CD4-positive, alpha-beta memory T cell (primary cell): ENCODE results near the gene MAPKAP1. TPM values are rescaled to one million over a fixed set of nuclear protein-coding genes. Genes with fewer than 3 reads are reported as not detected.

ENCODE experiments used
- CTCF ChIA-PET: fragments of 350-600 bp; sonication (Branson Sonifier 250); formaldehyde crosslinking; loops from one replicate; lab custom pipeline; 2021; ENCODE audit warnings: inconsistent platforms; ENCODE audit not compliant: partially characterized antibody; lab: Charles Lee
- POLR2A ChIA-PET: fragments of 350-600 bp; sonication (Branson Sonifier 250); formaldehyde crosslinking; loops from one replicate; lab custom pipeline; 2021; ENCODE audit not compliant: partially characterized antibody; lab: Charles Lee
- DNase-seq, 5 donors: peaks; one replicate each; pipeline versions ENCODE4 v3.0.0 to v3.0.0-alpha.2; 2020 to 2022; ENCODE audit warnings: mixed read lengths in 1 of 5
- H3K27ac ChIP-seq: one replicate; pipeline ENCODE4 v1.7.0; 2013; ENCODE audit warnings: low read depth, low read length
- H3K27me3 ChIP-seq: 2 replicates; pipeline ENCODE4 v1.7.0; 2013; ENCODE audit warnings: mild to moderate bottlenecking, low read length, moderate library complexity; ENCODE audit not compliant: insufficient read depth
- H3K36me3 ChIP-seq: 2 replicates; pipeline ENCODE4 v1.7.0; 2013; ENCODE audit warnings: mild to moderate bottlenecking, low read length, moderate library complexity; ENCODE audit not compliant: insufficient read depth
- H3K4me1 ChIP-seq: 2 replicates; pipeline ENCODE4 v1.7.0; 2013; ENCODE audit warnings: mild to moderate bottlenecking, low read length, moderate library complexity; ENCODE audit not compliant: insufficient read depth
- H3K4me3 ChIP-seq, 2 donors: one replicate each; pipeline ENCODE4 v1.7.0; 2013; ENCODE audit warnings: low read length in 2 of 2, mild to moderate bottlenecking in 1 of 2
- H3K9me3 ChIP-seq, 2 donors: one replicate each; pipeline ENCODE4 v1.7.0; 2013; ENCODE audit warnings: low read length in 2 of 2, control low read depth in 1 of 2; ENCODE audit not compliant: control insufficient read depth in 1 of 2
- H3K27ac Mint-ChIP-seq, 7 donors: one replicate each; pipeline ENCODE4 v1.8.0; 2020 to 2021; ENCODE audit warnings: mixed read lengths in 7 of 7, mild to moderate bottlenecking in 6 of 7, inconsistent platforms in 3 of 7, moderate library complexity in 3 of 7
- H3K27me3 Mint-ChIP-seq, 2 donors: one replicate each; pipeline ENCODE4 v1.8.0; 2020 to 2021; ENCODE audit warnings: mixed read lengths in 2 of 2
- H3K36me3 Mint-ChIP-seq, 2 donors: one replicate each; pipeline ENCODE4 v1.8.0; 2020 to 2021; ENCODE audit warnings: mixed read lengths in 2 of 2, inconsistent platforms in 1 of 2, mild to moderate bottlenecking in 1 of 2
- H3K4me1 Mint-ChIP-seq, 4 donors: one replicate each; pipeline ENCODE4 v1.8.0; 2020 to 2021; ENCODE audit warnings: mixed read lengths in 4 of 4, mild to moderate bottlenecking in 1 of 4
- H3K4me3 Mint-ChIP-seq, 8 donors: one replicate each; pipeline ENCODE4 v1.8.0; 2020 to 2021; ENCODE audit warnings: mixed read lengths in 8 of 8, mild to moderate bottlenecking in 7 of 8, moderate library complexity in 6 of 8, inconsistent platforms in 3 of 8
- H3K9me3 Mint-ChIP-seq, 8 donors: one replicate each; pipeline ENCODE4 v1.8.0; 2020 to 2021; ENCODE audit warnings: mixed read lengths in 8 of 8, mild to moderate bottlenecking in 5 of 8, inconsistent platforms in 3 of 8, moderate library complexity in 1 of 8
- intact Hi-C: fragments of 100-400 bp; cut with micrococcal nuclease; formaldehyde crosslinking; loops from one replicate; pipeline ENCODE4 v1.15.1; 2023
- polyA plus RNA-seq, 2 donors: library from polyadenylated mRNA; unstranded; fragments of 300-500 nt; fragmentation: Illumina TruSeq; gene quantifications; one replicate each; pipeline ENCODE4 v1.2.3, GENCODE V29; 2021
- total RNA-seq, 2 experiments: library from RNA; stranded (reverse); gene quantifications; one replicate each; pipeline ENCODE4 v1.2.3, GENCODE V29; 2021

Gene MAPKAP1
- total and polyA plus RNA-seq, 4 experiments from 2014 or later: 51.6 to 59.1 (median 55.8) TPM

DNA sequence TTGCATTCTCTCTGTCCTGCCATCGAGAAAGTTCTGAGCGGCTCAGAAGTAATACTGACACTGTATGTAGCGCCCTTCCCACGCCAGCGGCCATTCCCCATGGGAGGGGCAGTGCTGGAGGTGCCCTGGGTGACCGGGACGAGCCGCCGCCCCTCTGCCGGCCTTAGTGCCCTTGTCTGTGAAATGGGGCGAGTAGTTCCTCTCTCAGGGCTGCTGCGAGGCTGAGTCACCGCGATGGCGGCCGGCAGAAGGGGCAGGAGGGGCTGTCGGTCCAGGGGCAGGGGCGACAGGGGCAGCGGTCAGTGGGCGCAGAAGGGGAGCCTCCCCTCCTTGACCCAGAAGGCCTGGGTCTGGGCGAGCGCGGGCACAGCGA, 296.5 kb downstream of the MAPKAP1 start:
- no peak for DNase-seq
- Mint-ChIP-seq H3K27me3 (peaks cover 7 to 27% of the 10 kb centered on the region in 2 donors), H3K36me3 (no peaks in the 10 kb centered on the region), H3K4me3 (peak overlapping the region in 2 of 8 donors; percentile 50 to 79), H3K9me3 (no peaks in the 10 kb centered on the region), H3K27ac (peak overlapping the region in 1 of 7 donors; percentile 95), H3K4me1 (peaks cover 4 to 12% (median 10%) of the 10 kb centered on the region in 4 donors)
- Histone ChIP-seq H3K27me3 (no peaks in the 10 kb centered on the region), H3K4me1 (peaks cover 9% of the 10 kb centered on the region), H3K27ac (no peak overlapping the region), H3K4me3 (no peak overlapping the region), H3K36me3 (no peaks in the 10 kb centered on the region), H3K9me3 (no peaks in the 10 kb centered on the region)
- CTCF ChIA-PET: no interaction called here
- POLR2A ChIA-PET: no interaction called here
- intact Hi-C loops: no loop called here

DNA sequence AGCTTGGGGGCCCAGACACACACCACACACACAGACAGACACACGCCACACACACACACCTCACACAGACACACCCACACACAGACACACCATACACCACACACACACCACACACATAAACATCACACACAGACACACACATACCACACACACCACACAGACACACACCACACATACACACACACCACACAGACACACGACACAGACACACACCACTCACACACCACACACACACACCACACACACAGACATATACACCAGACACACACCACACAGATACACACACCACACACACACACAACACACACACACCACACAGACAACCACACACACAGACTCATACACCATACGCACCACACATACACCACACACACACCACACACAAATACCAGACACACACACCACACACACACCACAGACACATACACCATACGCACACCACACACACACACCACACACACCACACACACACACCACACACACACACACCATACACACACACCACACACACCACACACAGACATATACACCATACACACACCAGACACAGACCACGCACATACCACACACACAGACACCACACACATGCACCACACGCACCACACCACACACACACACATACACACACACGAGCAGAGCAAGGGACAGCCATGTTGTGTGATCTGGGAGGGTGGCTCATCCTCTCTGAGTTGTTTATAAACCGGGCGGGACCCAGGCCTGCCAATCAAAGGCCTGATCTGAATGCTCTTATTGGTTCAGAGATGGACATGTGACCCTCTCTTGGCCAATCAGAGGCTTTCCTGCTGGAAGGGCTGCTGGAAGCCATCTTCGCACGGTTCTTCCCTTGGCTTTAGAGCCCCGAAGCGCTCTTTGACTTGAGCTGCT, 297.1 kb downstream of the MAPKAP1 start:
- Histone ChIP-seq H3K4me1 (peaks cover 9% of the 10 kb centered on the region), H3K36me3 (no peaks in the 10 kb centered on the region), H3K9me3 (no peaks in the 10 kb centered on the region), H3K27ac (no peak overlapping the region), H3K4me3 (no peak overlapping the region), H3K27me3 (no peaks in the 10 kb centered on the region)
- Mint-ChIP-seq H3K36me3 (no peaks in the 10 kb centered on the region), H3K9me3 (no peaks in the 10 kb centered on the region), H3K27me3 (peaks cover 7 to 27% of the 10 kb centered on the region in 2 donors), H3K4me1 (peaks cover 4 to 12% (median 10%) of the 10 kb centered on the region in 4 donors), H3K27ac (peak overlapping the region in 5 of 7 donors; percentile 4 to 95 (median 15)), H3K4me3 (peak overlapping the region in 7 of 8 donors; percentile 23 to 81 (median 55))
- ChIA-PET CTCF (interaction anchor here (1.1 to 4.6 kb wide), 2 partner anchors 817 to 1082 kb away, joined by 3 to 32 read pairs; no protein-coding TSS in a partner anchor), POLR2A (no interaction called here)
- intact Hi-C loops: loop anchor here (5.0 kb wide), 1 partner anchor 222 kb away; no protein-coding TSS in a partner anchor
- peak in 3 of 5 donors; percentile 13 to 64 (median 34) for DNase-seq

DNA sequence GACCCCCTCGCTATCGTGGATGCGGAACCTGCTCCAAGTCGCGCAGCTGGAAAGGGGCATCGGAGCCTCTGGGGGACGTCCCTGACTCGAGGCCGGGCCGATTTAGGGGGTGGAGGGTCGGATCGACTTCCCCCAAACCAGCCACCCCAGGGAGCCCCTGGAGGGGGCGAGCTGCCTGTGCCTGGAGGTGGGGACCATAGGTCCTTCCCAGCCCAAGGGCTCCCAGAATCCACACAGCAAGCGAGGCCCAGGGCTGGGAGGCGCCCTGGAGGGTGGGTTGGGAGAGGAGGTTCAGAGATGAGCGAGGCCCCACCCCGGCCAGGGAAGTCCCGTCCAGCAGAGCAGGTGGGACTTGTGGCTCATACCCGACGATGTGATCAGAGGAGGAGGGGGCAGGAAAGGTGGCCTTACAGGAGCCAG, 297.8 kb downstream of the MAPKAP1 start:
- H3K9me3 Mint-ChIP-seq: no peaks in the 10 kb centered on the region
- POLR2A ChIA-PET: no interaction called here
- H3K27ac Mint-ChIP-seq: peak overlapping the region in 1 of 7 donors; percentile 95

DNA sequence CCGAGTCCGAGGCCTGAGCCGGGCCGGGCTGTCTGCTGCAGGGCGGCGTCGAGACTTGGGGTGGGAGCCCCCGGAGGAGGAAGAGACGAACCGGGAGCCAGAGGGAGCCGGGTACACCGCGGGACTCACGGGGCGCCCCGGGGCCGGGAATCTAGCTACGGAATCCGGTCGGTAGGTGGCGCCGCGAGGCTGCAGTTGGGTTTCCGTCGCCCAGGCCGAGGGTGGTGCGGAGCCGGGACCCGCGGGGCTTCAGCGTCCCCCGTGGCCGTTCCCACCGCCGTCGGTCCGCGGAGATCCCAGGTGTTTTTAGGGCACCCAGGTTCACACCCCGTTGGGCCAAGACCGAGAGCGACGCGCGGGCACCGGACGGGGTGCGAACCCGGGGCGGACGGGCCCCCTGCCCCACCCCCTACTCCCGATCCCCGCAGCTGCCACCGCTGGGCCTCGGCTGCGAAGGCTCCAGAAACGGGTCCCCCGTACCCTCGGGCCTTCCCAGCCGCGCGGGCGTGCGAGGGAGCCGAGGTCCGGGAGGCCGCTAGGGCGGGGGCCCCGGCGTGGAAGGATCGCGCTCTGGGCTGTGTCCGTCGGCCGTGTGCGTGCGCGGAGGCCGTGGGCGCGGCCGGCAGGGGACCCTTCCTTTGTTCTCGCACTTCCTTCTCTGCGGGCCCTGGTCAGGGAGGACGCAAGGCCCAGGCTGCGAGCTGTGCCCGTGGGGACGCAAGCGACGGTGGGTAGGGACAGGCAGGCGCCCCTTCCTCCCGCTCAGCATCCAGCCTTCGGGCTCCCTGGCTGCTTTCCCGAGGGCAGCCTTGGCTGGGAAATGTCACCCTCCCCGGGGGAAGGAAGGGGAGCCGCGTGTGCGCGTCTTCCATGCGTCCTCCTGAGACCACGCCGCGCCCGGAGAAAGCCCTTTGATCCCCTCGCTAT, 298.8 kb downstream of the MAPKAP1 start:
- no peaks in the 10 kb centered on the region for H3K9me3 ChIP-seq
- intact Hi-C loops: loop anchor here (1.0 to 5.0 kb wide), 2 partner anchors 224 to 990 kb away; no protein-coding TSS in a partner anchor
- peaks cover 9% of the 10 kb centered on the region for H3K4me1 ChIP-seq
- Mint-ChIP-seq H3K4me3 (peak overlapping the region; percentile 57 to 82 (median 73)), H3K27ac (no peak overlapping the region), H3K4me1 (peaks cover 4 to 12% (median 10%) of the 10 kb centered on the region in 4 donors), H3K36me3 (no peaks in the 10 kb centered on the region), H3K9me3 (no peaks in the 10 kb centered on the region), H3K27me3 (peaks cover 7 to 27% of the 10 kb centered on the region in 2 donors)
- H3K36me3 ChIP-seq: no peaks in the 10 kb centered on the region
- peak overlapping the region in 1 of 2 donors; percentile 35 for H3K4me3 ChIP-seq
- DNase-seq: peak; percentile 61 to 68 (median 65)
- H3K27ac ChIP-seq: no peak overlapping the region
- POLR2A ChIA-PET: no interaction called here
- no peaks in the 10 kb centered on the region for H3K27me3 ChIP-seq
- CTCF ChIA-PET: interaction anchor here (0.6 to 4.6 kb wide), 21 partner anchors 9 to 1150 kb away, joined by 3 to 32 read pairs (median 3); no protein-coding TSS in a partner anchor

More for the DNA sequence above, 297.8 kb downstream of the MAPKAP1 start:
- Histone ChIP-seq H3K27ac (no peak overlapping the region), H3K9me3 (no peaks in the 10 kb centered on the region), H3K36me3 (no peaks in the 10 kb centered on the region), H3K4me1 (peaks cover 9% of the 10 kb centered on the region), H3K27me3 (no peaks in the 10 kb centered on the region), H3K4me3 (no peak overlapping the region)
- intact Hi-C loops: loop anchor here (5.0 kb wide), 1 partner anchor 223 kb away; no protein-coding TSS in a partner anchor
- Mint-ChIP-seq H3K36me3 (no peaks in the 10 kb centered on the region), H3K27me3 (peaks cover 7 to 27% of the 10 kb centered on the region in 2 donors), H3K4me1 (peaks cover 4 to 12% (median 10%) of the 10 kb centered on the region in 4 donors), H3K4me3 (peak overlapping the region in 4 of 8 donors; percentile 67 to 82 (median 72))
- CTCF ChIA-PET: interaction anchor here (1.1 to 4.6 kb wide), 4 partner anchors 10 to 1082 kb away, joined by 3 to 32 read pairs (median 8); no protein-coding TSS in a partner anchor
- no peak for DNase-seq

DNA sequence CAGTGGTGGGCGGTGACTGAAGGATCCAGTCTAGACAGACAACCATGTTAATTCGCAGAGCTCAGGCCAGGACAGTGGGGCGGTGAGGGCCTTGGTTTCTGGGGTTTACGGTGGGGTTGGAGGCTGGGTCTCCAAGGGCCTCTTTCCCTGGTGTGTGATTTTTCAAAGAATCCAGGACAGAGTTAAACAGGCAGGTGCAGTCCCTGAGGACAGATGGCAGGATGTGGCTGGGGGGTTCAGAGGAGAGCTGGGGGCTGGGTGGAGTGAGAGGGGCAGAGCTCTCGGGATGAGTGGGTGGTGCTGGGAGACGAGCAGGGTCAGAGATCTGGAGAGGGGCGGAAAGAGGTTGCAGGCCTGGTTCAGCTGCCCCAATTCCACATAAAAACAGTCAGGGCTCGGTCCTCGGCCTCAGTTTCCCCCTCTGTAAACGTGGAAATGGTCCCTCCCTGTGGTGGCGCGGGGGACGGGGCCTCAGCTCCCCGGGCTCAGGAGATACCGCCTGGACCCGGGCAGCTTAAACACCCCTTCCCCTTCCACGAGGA, 299.5 kb downstream of the MAPKAP1 start:
- Histone ChIP-seq H3K4me1 (peaks cover 9% of the 10 kb centered on the region), H3K9me3 (no peaks in the 10 kb centered on the region), H3K27ac (no peak overlapping the region), H3K4me3 (peak overlapping the region in 1 of 2 donors; percentile 35), H3K27me3 (no peaks in the 10 kb centered on the region), H3K36me3 (no peaks in the 10 kb centered on the region)
- DNase-seq: no peak
- Mint-ChIP-seq H3K36me3 (no peaks in the 10 kb centered on the region), H3K27me3 (peaks cover 7 to 27% of the 10 kb centered on the region in 2 donors), H3K4me1 (peaks cover 4 to 12% (median 10%) of the 10 kb centered on the region in 4 donors), H3K27ac (peak overlapping the region in 2 of 7 donors; percentile 11 to 24), H3K9me3 (no peaks in the 10 kb centered on the region), H3K4me3 (peak overlapping the region in 7 of 8 donors; percentile 57 to 78 (median 73))
- ChIA-PET POLR2A (no interaction called here), CTCF (interaction anchor here (0.6 to 4.6 kb wide), 22 partner anchors 8 to 1150 kb away, joined by 3 to 32 read pairs (median 3); no protein-coding TSS in a partner anchor)
- intact Hi-C loops: loop anchor here (5.0 kb wide), 1 partner anchor 225 kb away; no protein-coding TSS in a partner anchor

DNA sequence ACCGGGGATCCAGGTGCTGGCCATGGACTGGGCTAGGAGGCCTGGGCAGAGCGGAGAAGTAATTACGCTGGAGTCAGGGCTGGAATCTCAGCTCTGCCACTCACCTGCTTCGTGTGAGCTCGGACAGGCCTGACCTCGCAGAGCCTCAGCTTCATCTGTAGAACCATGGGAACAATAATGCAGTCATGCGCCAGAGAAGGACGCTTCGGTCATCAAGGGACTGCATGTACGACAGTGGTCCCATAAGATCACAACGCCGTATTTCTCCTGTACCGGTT, 300.3 kb downstream of the MAPKAP1 start:
- no peak for DNase-seq
- CTCF ChIA-PET: interaction anchor here (0.9 to 4.6 kb wide), 7 partner anchors 16 to 1151 kb away, joined by 3 to 32 read pairs (median 5); no protein-coding TSS in a partner anchor
- Histone ChIP-seq H3K27ac (no peak overlapping the region), H3K9me3 (no peaks in the 10 kb centered on the region), H3K4me1 (peaks cover 9% of the 10 kb centered on the region), H3K36me3 (no peaks in the 10 kb centered on the region), H3K27me3 (no peaks in the 10 kb centered on the region), H3K4me3 (no peak overlapping the region)
- H3K9me3 Mint-ChIP-seq: no peaks in the 10 kb centered on the region
- H3K4me3 Mint-ChIP-seq: peak overlapping the region in 3 of 8 donors; percentile 22 to 68 (median 35)
- intact Hi-C loops: loop anchor here (5.0 kb wide), 1 partner anchor 226 kb away; no protein-coding TSS in a partner anchor
- peaks cover 4 to 12% (median 10%) of the 10 kb centered on the region in 4 donors for H3K4me1 Mint-ChIP-seq
- POLR2A ChIA-PET: no interaction called here
- H3K27me3 Mint-ChIP-seq: peaks cover 7 to 24% of the 10 kb centered on the region in 2 donors
- no peaks in the 10 kb centered on the region for H3K36me3 Mint-ChIP-seq
- no peak overlapping the region for H3K27ac Mint-ChIP-seq
